GM12873 (cell line): ENCODE results near the gene CD2AP.

Experiments
- CTCF ChIP-seq: IDR thresholded peaks from 2 replicates; pipeline ENCODE4 v1.5.1; 2012; ENCODE audit warnings: low read depth, mild to moderate bottlenecking, moderate library complexity, low read length, control low read depth; ENCODE audit not compliant: insufficient read depth; ENCODE audit errors: missing control alignments

Gene CD2AP

GRCh38 chr6:47481806-47482205 lies 4.2 kb downstream of the CD2AP start:
- no peak for TF ChIP-seq CTCF

- no peak for TF ChIP-seq CTCF
Measured at GRCh38 chr6:47483516-47483852, 5.9 kb downstream of the CD2AP start.

DNA sequence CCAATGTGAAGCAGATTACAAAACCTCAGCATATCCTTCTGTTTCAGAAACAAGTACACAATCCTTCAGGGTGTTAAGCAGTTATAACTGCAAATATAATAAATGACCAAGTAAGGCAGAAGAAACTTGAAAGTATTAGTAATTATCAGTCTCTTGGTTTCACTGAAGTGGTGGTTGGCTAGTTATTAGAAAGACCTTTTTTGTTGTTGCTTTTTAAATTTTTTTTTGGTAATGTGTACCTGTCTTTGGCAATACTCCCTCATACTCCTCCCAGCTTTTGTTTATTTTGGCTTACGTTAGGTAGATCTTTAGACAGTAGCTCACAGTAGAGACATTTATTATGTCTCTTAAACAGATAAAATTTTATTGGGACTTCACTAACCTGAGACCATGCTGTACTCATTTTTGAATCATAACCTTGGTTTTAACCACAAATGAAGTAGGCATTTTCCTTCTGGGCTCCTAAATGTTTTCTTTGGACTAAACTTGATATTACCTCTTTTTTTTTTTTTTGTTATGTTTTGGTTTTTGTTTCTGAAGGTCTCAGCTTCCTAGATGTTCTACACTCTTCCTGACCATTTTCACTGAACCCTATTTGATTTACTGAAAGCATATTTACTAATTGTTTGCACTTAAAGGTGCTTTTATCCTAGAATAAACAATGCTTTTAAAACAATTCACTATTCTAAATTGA lies 6.4 kb downstream of the CD2AP start:
- TF ChIP-seq CTCF, result no peak

- no peak for TF ChIP-seq CTCF
Measured at GRCh38 chr6:47484616-47485015, 7.0 kb downstream of the CD2AP start.

GRCh38 chr6:47485083-47485482 lies 7.5 kb downstream of the CD2AP start:
- TF ChIP-seq CTCF, result no peak

DNA sequence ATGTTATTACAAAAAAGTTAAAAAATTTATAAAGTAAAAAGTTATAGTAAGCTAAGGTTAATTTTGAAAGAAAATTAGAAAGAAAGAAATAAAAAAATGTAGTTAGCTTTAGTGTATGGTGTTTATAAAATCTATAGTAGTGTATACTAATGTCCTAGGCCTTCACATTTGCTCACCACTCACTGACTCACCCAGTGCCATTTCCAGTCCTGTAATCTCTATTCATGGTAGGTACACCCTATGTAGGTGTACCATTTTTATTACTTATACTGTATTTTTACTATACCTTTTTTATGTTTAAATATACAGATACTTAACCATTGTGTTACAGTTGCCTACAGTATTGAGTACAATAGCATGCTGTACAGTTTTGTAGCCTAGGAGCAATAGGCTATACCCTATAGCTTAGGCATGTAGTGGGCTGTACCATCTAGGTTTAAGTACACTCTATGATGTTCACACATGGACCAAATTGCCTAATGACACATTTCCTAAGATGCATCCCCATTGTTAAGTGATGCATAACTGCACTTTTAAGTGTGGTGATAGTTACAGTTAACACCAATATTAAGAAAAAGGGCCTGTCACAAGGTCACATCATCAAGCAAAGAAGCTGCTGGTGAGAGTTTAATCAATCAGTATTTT lies 8.0 kb downstream of the CD2AP start:
- no peak for TF ChIP-seq CTCF

DNA sequence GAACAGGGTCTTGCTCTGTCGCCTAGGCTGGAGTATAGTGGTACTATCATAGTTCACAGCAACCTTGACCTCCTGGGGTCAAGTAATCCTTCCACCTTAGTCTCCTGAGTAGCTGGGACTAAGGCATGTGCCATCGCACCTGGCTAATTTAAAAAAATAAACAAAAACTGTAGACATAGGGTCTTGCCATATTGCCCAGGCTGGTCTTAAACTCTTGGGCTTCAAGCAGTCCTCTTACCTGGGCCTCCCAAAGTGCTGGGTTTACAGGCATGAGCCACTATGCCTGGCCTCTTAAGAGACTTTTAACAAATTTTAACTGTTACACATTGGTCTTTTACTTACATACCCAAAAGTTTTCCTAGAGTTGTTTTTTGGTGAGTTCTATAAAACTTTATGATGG lies 12.4 kb downstream of the CD2AP start:
- TF ChIP-seq CTCF, result no peak

- TF ChIP-seq CTCF, result no peak
Measured at GRCh38 chr6:47490676-47491075, 13.1 kb downstream of the CD2AP start.
